Nephron (organoid): ENCODE results near the gene RHOB.
A peak's percentile ranks its signal among the peaks of the same experiment; 100 is the strongest.

Experiments used
- H3K27ac Mint-ChIP-seq, 3 experiments: 2 replicates each; pipeline ENCODE4 v1.8.0; 2020; ENCODE audit warnings: mixed read lengths in 3 of 3, mild to moderate bottlenecking in 2 of 3, moderate library complexity in 1 of 3
- H3K27me3 Mint-ChIP-seq: 2 replicates; pipeline ENCODE4 v1.8.0; 2021; ENCODE audit warnings: low read depth, mild to moderate bottlenecking, moderate library complexity, mixed read lengths
- H3K36me3 Mint-ChIP-seq: 2 replicates; pipeline ENCODE4 v1.8.0; 2020; ENCODE audit warnings: low read depth, mixed read lengths
- H3K4me1 Mint-ChIP-seq: 2 replicates; pipeline ENCODE4 v1.8.0; 2020; ENCODE audit warnings: mixed read lengths
- H3K4me3 Mint-ChIP-seq, 3 experiments: 2 replicates each; pipeline ENCODE4 v1.8.0; 2020; ENCODE audit warnings: mild to moderate bottlenecking in 3 of 3, mixed read lengths in 3 of 3, moderate library complexity in 2 of 3
- H3K9me3 Mint-ChIP-seq: 2 replicates; pipeline ENCODE4 v1.8.0; 2020; ENCODE audit warnings: mixed read lengths
- CTCF ChIP-seq, 3 experiments: fragments of 200-600 bp; sonication (generic); IDR thresholded peaks; one replicate each; pipeline ENCODE4 v1.5.0; 2021; ENCODE audit warnings: antibody characterized with exemption in 3 of 3; ENCODE audit not compliant: unreplicated experiment in 3 of 3

The RHOB gene

GRCh38 chr2:20419752-20420151, 27.1 kb upstream of the RHOB start:
- peaks cover 36% of the 10 kb centered on the region for H3K4me1 Mint-ChIP-seq
- no peak for TF ChIP-seq CTCF (IDR thresholded peaks at IDR 0.05; ENCODE audit: unreplicated experiment in 3 of 3)
- H3K27me3 Mint-ChIP-seq = peaks cover 10% of the 10 kb centered on the region
- H3K27ac Mint-ChIP-seq = peak overlapping the region; percentile 41 to 64 (median 48)
- H3K4me3 Mint-ChIP-seq = peak overlapping the region in 1 of 3 experiments; percentile 1
- H3K36me3 Mint-ChIP-seq = no peaks in the 10 kb centered on the region
- H3K9me3 Mint-ChIP-seq = peaks cover 3% of the 10 kb centered on the region

GRCh38 chr2:20421336-20421987, 25.4 kb upstream of the RHOB start:
- peak overlapping the region in 1 of 3 experiments; percentile 67 for H3K27ac Mint-ChIP-seq
- peaks cover 41% of the 10 kb centered on the region for H3K4me1 Mint-ChIP-seq
- H3K4me3 Mint-ChIP-seq = no peak overlapping the region
- no peaks in the 10 kb centered on the region for H3K9me3 Mint-ChIP-seq
- no peak for TF ChIP-seq CTCF (IDR thresholded peaks at IDR 0.05; ENCODE audit: unreplicated experiment in 3 of 3)
- peaks cover 10% of the 10 kb centered on the region for H3K27me3 Mint-ChIP-seq
- no peaks in the 10 kb centered on the region for H3K36me3 Mint-ChIP-seq

- H3K27ac Mint-ChIP-seq = peak overlapping the region in 2 of 3 experiments; percentile 67 to 86
- no peak overlapping the region for H3K4me3 Mint-ChIP-seq
- H3K27me3 Mint-ChIP-seq = peaks cover 10% of the 10 kb centered on the region
- no peaks in the 10 kb centered on the region for H3K9me3 Mint-ChIP-seq
- no peaks in the 10 kb centered on the region for H3K36me3 Mint-ChIP-seq
- TF ChIP-seq CTCF (IDR thresholded peaks at IDR 0.05; ENCODE audit: unreplicated experiment in 3 of 3) = no peak
- H3K4me1 Mint-ChIP-seq = peaks cover 41% of the 10 kb centered on the region
Observed at GRCh38 chr2:20421988-20422370, 24.9 kb upstream of the RHOB start.

GRCh38 chr2:20422402-20423271, 24.2 kb upstream of the RHOB start:
- peak overlapping the region in 1 of 3 experiments; percentile 13 for H3K4me3 Mint-ChIP-seq
- no peaks in the 10 kb centered on the region for H3K36me3 Mint-ChIP-seq
- peaks cover 13% of the 10 kb centered on the region for H3K27me3 Mint-ChIP-seq
- H3K4me1 Mint-ChIP-seq = peaks cover 41% of the 10 kb centered on the region
- H3K27ac Mint-ChIP-seq = peak overlapping the region in 2 of 3 experiments; percentile 67 to 86
- H3K9me3 Mint-ChIP-seq = no peaks in the 10 kb centered on the region
- no peak for TF ChIP-seq CTCF (IDR thresholded peaks at IDR 0.05; ENCODE audit: unreplicated experiment in 3 of 3)

GRCh38 chr2:20423359-20423758, 23.5 kb upstream of the RHOB start:
- no peak overlapping the region for H3K4me3 Mint-ChIP-seq
- peaks cover 14% of the 10 kb centered on the region for H3K27me3 Mint-ChIP-seq
- H3K36me3 Mint-ChIP-seq = no peaks in the 10 kb centered on the region
- no peaks in the 10 kb centered on the region for H3K9me3 Mint-ChIP-seq
- no peak for TF ChIP-seq CTCF (IDR thresholded peaks at IDR 0.05; ENCODE audit: unreplicated experiment in 3 of 3)
- H3K27ac Mint-ChIP-seq = peak overlapping the region in 2 of 3 experiments; percentile 67 to 86
- H3K4me1 Mint-ChIP-seq = peaks cover 41% of the 10 kb centered on the region
